GM19328 (cell line): ENCODE measurements around the gene CYBA.

Experiments used
- ATAC-seq: cut with Tn5 transposase; IDR thresholded peaks from one replicate; pipeline ENCODE4 v1.9.1; 2021; ENCODE audit warnings: mild to moderate bottlenecking, moderate library complexity; ENCODE audit not compliant: unreplicated experiment

Gene CYBA

DNA sequence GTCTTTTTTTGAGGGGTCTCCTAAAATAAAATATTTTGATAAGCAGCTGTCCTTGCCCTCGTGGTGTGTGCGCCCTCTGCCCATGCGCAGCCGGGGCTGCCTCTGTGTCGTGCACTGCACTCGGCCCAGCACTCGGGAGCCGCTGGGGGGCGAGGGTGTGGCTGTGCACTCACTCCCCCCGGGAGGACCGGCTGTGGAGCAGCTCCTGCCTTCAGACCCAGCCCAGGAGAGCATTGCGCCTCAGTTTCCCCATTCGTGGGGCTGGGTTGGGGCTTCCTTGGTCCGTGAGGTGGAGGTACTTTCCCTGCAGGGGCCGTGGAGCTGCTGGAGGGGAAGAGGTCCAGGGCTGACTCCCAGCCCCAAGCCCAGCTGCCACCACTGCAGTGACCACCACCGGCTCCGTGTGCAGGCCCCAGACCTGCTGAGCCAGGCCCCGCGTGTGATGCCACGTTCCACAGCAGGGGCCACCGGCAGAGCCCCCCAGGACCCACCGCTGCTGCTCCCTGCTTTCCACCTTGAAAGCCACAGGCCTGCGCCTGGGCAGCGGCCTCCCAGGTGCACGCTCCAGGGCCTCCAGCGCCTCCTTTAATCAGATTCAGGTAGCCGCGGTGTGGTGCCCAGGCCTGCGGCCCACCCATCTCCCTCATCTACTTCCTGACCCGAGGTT, 18.8 kb downstream of the CYBA start:
- no peak for ATAC-seq

- no peak for ATAC-seq
Observed at GRCh38 chr16:88631384-88631783, 19.5 kb downstream of the CYBA start.

DNA sequence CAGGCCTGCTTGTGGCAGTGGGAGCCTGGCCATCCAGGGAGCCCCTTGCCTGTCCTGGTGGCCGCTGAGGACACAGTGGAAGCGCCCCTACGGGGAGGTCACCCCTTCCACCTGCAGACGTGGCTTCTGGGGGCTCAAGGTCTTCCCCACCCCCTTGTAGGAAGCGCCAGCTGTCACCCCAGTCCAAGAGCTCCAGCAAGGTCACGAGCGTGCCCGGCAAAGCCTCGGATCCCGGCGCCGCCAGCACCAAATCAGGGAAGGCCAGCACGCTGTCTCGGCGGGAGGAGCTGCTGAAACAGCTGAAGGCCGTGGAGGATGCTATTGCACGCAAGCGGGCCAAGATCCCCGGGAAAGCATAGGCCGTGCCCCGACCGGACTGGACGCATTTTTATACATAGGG, 19.9 kb downstream of the CYBA start:
- ATAC-seq: no peak

GRCh38 chr16:88630433-88630832, 20.4 kb downstream of the CYBA start:
- no peak for ATAC-seq

GRCh38 chr16:88629835-88630234, 21.0 kb downstream of the CYBA start:
- ATAC-seq: no peak

GRCh38 chr16:88628512-88628974, 22.3 kb downstream of the CYBA start:
- no peak for ATAC-seq

DNA sequence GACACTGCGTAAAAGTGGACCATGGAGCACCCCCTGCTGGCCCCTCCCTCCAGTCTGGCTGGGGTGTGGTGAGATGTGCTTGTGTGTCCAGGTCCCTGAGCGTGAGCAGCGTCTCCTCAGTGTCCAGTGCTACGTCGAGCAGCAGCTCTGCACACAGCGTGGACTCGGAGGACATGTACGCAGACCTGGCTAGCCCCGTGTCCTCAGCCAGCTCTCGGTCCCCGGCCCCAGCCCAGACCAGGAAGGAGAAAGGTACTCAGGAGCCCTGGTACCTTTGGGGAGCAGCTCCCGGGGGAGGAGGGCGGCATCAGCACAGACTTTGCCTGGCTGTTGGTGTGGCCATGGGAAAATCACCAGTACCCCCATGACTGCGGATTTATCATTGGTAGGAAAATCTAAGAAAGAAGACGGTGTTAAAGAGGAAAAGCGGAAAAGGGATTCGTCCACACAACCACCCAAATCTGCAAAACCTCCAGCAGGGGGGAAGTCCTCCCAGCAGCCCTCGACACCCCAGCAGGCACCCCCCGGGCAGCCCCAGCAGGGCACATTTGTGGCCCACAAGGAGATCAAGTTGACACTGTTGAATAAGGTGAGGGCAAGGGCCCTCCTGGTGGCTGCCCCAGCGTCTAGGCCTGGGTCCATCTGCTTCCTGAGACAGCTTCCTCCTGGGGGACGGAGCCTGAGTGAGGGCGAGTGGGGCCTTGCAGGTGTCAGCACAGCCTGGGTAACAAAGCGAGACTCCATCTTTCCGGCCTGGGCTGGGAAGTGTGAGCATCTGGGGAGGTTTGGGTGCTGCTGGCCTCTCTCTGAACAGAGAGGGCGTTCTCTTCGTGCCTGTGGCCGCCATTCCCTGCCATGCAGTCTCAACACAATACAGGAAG, 23.1 kb downstream of the CYBA start:
- no peak for ATAC-seq

GRCh38 chr16:88626646-88627045, 24.2 kb downstream of the CYBA start:
- no peak for ATAC-seq

DNA sequence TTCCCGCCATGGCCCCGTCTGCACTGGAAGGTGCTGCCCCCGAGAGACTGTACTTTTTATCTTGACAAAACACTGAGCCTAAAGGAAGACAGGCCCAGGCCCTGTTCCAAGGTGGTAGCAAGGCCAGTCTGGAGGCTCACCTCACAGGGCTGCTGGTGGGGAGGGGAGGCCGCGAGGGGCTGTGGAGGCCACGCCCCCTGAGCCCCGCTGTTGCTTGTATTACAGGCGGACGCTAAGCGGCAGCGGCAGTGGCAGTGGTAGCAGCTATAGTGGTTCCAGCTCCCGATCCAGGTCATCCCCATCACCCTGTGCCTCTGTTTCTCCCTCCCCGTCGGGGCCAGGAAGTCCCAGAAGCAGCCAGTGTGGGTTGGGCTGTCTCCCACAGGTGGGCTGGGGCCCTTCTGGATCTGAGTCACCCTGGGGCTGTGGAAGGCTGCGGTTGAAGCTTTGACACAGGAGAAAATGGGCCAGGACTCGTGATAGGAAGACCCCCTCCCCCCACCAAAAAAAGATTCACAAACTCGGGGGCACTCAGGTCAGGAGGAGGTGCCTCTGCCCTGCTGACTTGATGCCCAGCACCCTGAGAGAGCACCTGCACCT, 25.8 kb downstream of the CYBA start:
- no peak for ATAC-seq

DNA sequence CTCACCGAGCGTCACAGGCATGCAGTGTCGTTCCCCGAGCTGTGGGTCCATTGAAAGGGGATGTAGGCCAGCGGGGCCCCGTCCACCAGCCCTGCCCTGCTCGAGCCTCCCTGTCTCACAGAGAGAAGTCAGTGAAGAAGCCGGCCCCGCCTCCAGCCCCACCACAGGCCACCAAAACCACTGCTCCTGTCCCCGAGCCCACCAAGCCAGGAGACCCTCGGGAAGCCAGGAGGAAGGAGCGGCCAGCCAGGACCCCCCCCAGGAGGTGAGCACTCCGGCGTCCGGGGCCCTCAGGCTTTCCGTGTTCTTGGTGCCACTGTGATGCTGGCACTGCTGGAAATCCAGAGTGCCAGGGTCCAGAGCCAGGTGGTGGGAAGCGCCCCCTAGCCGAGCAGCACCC, 26.4 kb downstream of the CYBA start:
- ATAC-seq: no peak

DNA sequence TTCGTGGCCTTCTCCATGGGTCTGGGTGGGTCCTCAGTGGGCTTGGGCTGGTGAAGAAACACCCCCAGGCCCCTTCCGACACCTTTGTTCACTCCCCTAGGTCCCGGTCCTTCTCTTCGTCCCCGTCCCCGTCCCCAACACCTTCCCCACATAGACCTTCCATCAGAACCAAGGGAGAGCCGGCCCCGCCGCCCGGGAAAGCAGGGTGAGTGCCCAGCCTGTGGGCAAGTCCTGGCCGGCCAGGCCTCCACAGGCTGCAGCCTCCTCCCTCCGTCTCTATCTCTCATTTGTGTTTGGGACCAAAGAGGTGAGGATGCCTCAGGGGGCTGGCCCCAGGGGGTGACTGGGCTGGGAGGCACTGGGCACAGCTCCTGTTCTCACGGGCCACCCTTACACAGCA, 27.0 kb downstream of the CYBA start:
- no peak for ATAC-seq

- no peak for ATAC-seq
Observed at GRCh38 chr16:88622866-88623265, 28.0 kb downstream of the CYBA start.

- ATAC-seq: no peak
Observed at GRCh38 chr16:88622125-88622524, 28.7 kb downstream of the CYBA start.

DNA sequence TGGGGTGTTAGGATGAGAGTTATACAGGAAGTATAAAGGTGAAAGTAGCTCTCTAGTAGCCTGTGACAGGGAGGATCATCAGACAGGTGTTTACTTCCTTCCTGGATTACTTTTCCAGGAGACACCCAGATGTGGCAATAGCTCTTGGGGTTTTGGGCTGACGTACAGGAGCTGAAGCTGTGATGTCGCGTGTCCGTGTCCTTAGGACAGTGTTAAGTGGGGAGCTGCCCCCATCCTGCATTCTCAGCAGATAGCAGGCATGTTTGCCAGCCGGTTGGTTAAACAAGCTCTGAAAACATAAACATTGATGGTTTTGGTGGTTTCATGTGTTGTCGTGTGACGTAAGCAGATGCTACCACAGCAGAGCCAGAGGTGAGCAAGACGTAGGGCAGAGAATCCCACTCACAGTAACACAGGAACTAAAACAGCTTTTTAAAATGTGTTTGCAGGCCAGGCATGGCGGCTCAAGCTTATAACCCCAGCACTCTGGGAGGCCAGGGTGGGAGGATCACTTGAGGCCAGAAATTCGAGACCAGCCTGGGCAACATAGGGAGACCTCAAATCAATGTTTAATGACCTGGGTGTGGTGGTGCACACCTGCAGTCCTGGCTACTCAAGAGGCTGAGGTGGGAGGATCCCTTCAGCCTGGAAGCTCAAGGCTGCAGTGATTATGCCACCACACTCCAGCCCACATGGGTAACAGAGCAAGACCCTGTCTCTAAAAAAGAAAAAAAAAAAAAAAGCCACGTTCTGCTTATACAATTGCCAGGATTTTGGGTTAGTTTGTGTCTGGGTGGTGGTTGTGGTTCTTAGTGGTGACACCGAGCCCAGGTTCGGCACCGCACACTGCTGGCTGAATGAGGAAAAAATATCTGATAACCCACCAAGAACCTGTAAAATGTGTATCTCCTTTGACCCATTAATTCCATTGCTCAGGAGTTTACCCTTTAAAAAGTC, 30.7 kb downstream of the CYBA start:
- ATAC-seq: no peak

- ATAC-seq: no peak
Observed at GRCh38 chr16:88618956-88619667, 31.7 kb downstream of the CYBA start.

DNA sequence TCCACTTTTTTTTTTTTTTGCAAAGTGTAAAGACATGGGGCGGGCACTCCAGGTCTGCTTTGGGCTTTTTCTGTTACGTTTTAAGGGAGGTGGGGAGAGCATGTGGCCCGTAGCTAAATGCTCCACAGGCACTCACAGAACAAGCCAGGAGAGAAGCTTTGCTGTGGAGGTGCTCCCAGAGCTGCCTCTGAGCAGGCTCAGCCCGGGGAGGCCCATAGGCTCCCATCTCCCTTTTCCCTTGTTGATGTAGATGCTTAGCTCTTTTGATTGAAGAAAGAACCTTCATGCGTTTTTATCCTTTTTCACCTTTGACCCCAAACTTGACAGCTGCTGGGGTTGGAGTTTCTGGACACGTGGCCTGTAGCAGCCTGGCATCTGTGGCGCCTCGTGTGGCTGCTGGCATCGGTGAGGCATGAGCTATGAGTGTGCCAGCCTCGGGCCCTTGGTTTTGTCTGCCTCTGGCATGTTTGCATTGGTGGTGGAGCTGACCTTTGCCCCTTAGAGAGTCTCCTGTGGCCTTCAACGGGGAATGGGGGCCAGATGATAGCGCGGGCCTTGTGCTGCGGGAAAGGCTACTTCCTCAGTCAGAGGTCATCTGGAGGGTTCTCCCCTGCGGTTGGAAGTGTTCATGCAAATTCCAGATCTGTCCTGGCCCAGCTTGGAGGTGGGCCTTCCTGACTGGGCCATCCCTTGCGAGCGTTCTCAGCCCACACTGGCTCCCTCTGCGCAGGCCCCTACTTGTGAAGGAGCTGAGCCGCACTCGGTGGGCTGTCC, 32.5 kb downstream of the CYBA start:
- no peak for ATAC-seq

DNA sequence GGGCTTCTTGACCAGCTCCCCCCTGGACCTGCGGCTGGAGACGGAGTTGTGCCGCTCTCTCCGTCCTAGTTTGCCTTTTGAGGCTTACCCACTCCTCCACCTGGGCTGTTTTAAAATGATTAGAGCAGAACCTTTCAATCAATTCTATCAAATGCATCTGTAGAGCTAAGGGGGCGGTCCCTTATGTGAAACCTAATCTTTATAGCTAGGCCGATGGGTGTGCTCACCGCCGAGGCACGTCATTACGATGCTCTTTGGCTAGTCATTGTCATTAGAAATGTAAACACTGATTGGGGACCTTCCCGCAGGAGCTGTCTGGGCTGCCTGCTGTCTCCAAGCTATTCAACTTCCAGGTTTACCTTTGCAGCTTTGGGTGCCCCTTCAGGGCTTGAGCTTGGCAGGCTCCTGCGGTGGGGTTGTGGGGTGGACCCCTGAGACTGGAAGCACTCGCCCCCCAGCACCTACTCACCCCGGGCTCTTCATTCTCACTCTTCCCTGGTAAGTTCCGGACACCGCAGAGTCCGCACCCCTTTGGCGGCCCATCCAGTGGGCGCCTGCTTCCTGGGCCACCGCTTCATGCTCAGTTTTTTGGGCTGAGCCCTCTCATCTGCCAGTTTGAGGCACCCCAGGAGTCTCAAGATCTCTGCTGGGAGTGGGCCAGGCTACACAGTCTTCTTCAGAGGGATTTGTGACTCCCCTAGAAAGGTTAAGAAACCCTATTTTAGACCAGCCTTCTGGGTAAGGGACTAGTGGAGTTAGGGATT, 33.4 kb downstream of the CYBA start:
- no peak for ATAC-seq

DNA sequence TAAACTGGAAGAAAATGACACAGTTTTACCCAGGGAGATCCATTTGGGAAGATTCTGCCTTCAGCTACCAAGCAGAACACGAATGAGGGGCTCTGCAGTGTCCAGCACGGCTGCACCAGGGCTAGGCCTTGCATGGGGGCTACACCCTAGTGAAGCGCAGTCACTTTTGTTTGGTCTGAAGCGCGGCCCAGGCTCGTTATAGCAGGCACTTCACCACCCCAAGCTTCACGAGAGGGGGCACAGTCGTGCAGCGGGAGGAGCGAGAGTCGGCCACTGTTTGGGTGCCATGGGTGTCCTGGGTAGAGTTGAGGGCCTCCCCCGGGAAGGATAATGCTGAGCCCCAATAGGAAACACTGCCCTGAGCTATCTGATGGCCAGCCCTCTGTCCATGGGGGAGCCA, 34.1 kb downstream of the CYBA start:
- ATAC-seq: no peak

- ATAC-seq: no peak
Observed at GRCh38 chr16:88616320-88616719, 34.5 kb downstream of the CYBA start.
